Measurements from ENCODE around the gene POU3F1.
"Not testable (repeated sequence)": the region's sequence is repeated elsewhere in the genome, so short reads cannot be mapped to it uniquely, and the experiment has no call there.

POU3F1 gene

DNA sequence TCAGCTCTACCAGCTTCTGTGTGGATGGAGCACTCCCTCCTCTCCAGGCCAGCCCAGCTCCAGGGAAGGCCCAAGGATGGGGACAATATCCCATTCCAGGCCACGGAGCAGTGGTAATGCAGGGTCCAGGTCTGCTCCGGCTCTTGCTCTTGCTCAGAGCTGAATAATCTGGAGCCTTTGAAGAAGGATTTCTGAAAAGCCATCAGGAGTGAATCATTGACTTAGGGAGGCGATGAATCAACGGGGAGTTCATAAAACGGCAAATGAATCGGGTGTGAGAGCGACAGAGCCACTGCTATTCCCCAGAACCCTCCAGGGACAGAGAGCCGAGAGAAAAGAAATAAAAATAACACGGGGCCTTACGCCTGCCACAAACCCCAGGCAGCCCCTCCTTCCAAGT is 7.7 kb downstream of the POU3F1 start:
- Histone ChIP-seq H3K79me2 (ENCODE audit: low read length) (no peaks in the 10 kb centered on the region), H3K9me2 (replicated peaks; ENCODE audit: insufficient read depth, low read length) (no peaks in the 10 kb centered on the region), H4K20me1 (ENCODE audit: insufficient read depth, low read length) (no peaks in the 10 kb centered on the region), H3K36me3 (replicated peaks; ENCODE audit: insufficient read depth, low read length) (no peaks in the 10 kb centered on the region), H3K9ac (ENCODE audit: low read length) (no peak overlapping the region), H3K27me3 (replicated peaks; ENCODE audit: insufficient read depth, low read length) (peaks cover 14% of the 10 kb centered on the region), H3K27ac (ENCODE audit: low read length) (no peak overlapping the region), H2AFZ (ENCODE audit: low read length) (no peak overlapping the region), H3K4me1 (ENCODE audit: low read length) (no peaks in the 10 kb centered on the region), H3K9me3 (replicated peaks; ENCODE audit: insufficient read depth, low read length) (no peaks in the 10 kb centered on the region), H3K4me2 (ENCODE audit: low read depth, low read length) (no peak overlapping the region), H3F3A (ENCODE audit: insufficient read depth, low read length) (no peaks in the 10 kb centered on the region), H3K4me3 (ENCODE audit: low read length) (no peak overlapping the region)
- TF ChIP-seq EZH2phosphoT487 (IDR thresholded peaks at IDR 0.05; ENCODE audit: low read length) (no peak), EZH2 (optimal IDR thresholded peaks at IDR 0.05; ENCODE audit: low read depth, low read length) (no peak)
- TF ChIP-seq, protein P1, sequence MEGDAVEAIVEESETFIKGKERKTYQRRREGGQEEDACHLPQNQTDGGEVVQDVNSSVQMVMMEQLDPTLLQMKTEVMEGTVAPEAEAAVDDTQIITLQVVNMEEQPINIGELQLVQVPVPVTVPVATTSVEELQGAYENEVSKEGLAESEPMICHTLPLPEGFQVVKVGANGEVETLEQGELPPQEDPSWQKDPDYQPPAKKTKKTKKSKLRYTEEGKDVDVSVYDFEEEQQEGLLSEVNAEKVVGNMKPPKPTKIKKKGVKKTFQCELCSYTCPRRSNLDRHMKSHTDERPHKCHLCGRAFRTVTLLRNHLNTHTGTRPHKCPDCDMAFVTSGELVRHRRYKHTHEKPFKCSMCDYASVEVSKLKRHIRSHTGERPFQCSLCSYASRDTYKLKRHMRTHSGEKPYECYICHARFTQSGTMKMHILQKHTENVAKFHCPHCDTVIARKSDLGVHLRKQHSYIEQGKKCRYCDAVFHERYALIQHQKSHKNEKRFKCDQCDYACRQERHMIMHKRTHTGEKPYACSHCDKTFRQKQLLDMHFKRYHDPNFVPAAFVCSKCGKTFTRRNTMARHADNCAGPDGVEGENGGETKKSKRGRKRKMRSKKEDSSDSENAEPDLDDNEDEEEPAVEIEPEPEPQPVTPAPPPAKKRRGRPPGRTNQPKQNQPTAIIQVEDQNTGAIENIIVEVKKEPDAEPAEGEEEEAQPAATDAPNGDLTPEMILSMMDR (IDR thresholded peaks at IDR 0.05; ENCODE audit: low read length), result no peak
- DNase-seq, result no peak

DNA sequence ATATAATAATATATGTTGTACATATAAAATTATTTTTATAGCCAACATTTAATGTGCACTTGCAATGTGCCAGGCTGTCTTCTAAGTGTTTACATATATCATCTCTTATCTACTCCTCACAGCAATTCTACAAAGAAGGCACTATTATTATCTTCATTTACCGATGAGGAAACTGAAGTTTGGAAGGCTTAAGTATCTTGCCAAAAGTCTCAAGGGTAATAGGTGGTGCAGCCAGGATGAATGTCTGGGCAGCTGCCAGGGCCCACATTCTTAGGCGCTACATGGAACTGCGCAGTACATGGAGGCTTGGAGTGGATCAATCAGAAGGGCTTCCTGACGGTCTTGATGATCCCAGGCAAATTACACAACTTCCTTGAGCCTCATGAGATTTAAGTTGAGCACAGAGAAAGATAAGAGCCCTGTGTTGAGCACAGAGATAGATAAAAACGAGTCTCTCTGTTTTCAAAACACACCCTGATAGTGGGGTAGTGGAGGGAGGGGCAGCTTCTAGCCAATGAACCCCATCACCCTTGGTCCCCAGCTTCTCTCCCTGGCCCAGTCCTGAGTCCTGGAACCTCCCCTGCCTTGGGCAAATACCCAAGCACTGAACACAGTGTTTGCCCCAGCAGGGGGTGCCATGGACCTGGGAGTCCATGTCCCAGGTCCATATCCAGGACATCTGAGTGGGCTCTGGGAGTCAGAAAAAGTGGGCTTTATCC is 9.2 kb downstream of the POU3F1 start:
- no peak overlapping the region for H2AFZ ChIP-seq (ENCODE audit: low read length)
- TF ChIP-seq EZH2 (optimal IDR thresholded peaks at IDR 0.05; ENCODE audit: low read depth, low read length) (no peak), EZH2phosphoT487 (IDR thresholded peaks at IDR 0.05; ENCODE audit: low read length) (no peak)
- TF ChIP-seq, protein P1 (IDR thresholded peaks at IDR 0.05; ENCODE audit: low read length), result no peak; the same call in 1 of the 2 replicates
- H4K20me1 ChIP-seq (ENCODE audit: insufficient read depth, low read length), result no peaks in the 10 kb centered on the region
- H3K79me2 ChIP-seq (ENCODE audit: low read length), result no peaks in the 10 kb centered on the region
- H3K27me3 ChIP-seq (replicated peaks; ENCODE audit: insufficient read depth, low read length), result no peaks in the 10 kb centered on the region
- DNase-seq, result no peak
- H3K9me2 ChIP-seq (replicated peaks; ENCODE audit: insufficient read depth, low read length), result no peaks in the 10 kb centered on the region
- no peaks in the 10 kb centered on the region for H3K9me3 ChIP-seq (replicated peaks; ENCODE audit: insufficient read depth, low read length)
- no peaks in the 10 kb centered on the region for H3K4me1 ChIP-seq (ENCODE audit: low read length)
- no peak overlapping the region for H3K4me2 ChIP-seq (ENCODE audit: low read depth, low read length)
- no peak overlapping the region for H3K27ac ChIP-seq (ENCODE audit: low read length)
- no peak overlapping the region for H3K9ac ChIP-seq (ENCODE audit: low read length)
- H3F3A ChIP-seq (ENCODE audit: insufficient read depth, low read length), result no peaks in the 10 kb centered on the region
- no peaks in the 10 kb centered on the region for H3K36me3 ChIP-seq (replicated peaks; ENCODE audit: insufficient read depth, low read length)
- H3K4me3 ChIP-seq (ENCODE audit: low read length), result no peak overlapping the region

DNA sequence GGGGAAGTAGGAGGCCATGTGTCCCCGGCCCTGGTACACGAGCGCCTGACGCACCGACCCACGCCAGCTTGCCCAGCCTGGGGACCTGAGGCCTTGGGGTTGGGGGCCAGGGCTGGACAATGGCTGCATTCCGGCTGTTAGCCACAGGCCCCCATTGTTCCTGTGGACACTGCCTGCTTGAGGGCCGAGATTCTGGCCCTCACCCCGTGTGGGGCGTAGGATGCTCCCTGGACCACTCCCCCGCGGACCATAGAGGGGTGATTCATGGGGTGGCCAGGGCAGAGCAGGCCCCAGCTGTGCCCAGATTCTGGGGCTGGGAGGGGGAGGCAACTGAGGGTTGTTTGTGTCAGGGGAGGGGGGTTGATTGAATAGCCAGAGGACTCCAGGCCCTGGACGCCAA is 11.7 kb downstream of the POU3F1 start:
- no peaks in the 10 kb centered on the region for H3K9me2 ChIP-seq (replicated peaks; ENCODE audit: insufficient read depth, low read length)
- peaks cover 18% of the 10 kb centered on the region for H3K4me1 ChIP-seq (ENCODE audit: low read length)
- no peaks in the 10 kb centered on the region for H3K9me3 ChIP-seq (replicated peaks; ENCODE audit: insufficient read depth, low read length)
- H3K27me3 ChIP-seq (replicated peaks; ENCODE audit: insufficient read depth, low read length), result no peaks in the 10 kb centered on the region
- no peak overlapping the region for H3K4me2 ChIP-seq (ENCODE audit: low read depth, low read length)
- TF ChIP-seq EZH2 (optimal IDR thresholded peaks at IDR 0.05; ENCODE audit: low read depth, low read length) (no peak), EZH2phosphoT487 (IDR thresholded peaks at IDR 0.05; ENCODE audit: low read length) (no peak)
- TF ChIP-seq, protein P1 (IDR thresholded peaks at IDR 0.05; ENCODE audit: low read length), result no peak
- H3K27ac ChIP-seq (ENCODE audit: low read length), result no peak overlapping the region
- H3K9ac ChIP-seq (ENCODE audit: low read length), result no peak overlapping the region
- no peak overlapping the region for H2AFZ ChIP-seq (ENCODE audit: low read length)
- no peaks in the 10 kb centered on the region for H4K20me1 ChIP-seq (ENCODE audit: insufficient read depth, low read length)
- no peaks in the 10 kb centered on the region for H3K79me2 ChIP-seq (ENCODE audit: low read length)
- peaks cover 9% of the 10 kb centered on the region; the same call in 1 of the 2 replicates for H3F3A ChIP-seq (ENCODE audit: insufficient read depth, low read length)
- no peaks in the 10 kb centered on the region for H3K36me3 ChIP-seq (replicated peaks; ENCODE audit: insufficient read depth, low read length)
- no peak overlapping the region for H3K4me3 ChIP-seq (ENCODE audit: low read length)
- no peak for DNase-seq

DNA sequence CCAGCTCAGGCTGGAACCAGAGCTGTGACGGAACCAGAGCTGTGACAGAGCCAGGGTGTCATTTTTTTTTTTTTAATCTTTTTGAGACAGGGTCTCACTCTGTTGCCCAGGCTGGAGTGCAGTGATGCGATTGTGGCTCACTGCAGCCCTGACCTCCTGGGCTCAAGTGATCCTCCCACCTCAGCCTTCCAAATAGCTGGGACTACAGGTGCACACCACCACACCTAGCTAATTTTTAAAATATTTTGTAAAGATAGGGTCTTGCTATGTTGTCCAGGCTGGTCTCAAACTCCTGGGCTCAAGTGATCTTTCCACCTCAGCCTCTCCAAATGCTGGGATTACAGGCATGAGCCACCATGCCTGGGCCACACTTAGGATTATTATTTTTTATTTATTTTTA is 13.6 kb downstream of the POU3F1 start:
- H3K9me2 ChIP-seq (replicated peaks; ENCODE audit: insufficient read depth, low read length); H3K27me3 ChIP-seq (replicated peaks; ENCODE audit: insufficient read depth, low read length): not testable (repeated sequence)

More for the DNA sequence above, 13.6 kb downstream of the POU3F1 start:
- peaks cover 36% of the 10 kb centered on the region for H3K4me1 ChIP-seq (ENCODE audit: low read length)
- not testable (repeated sequence) for H3K9me3 ChIP-seq (replicated peaks; ENCODE audit: insufficient read depth, low read length); H3K9ac ChIP-seq (ENCODE audit: low read length); H3K4me2 ChIP-seq (ENCODE audit: low read depth, low read length); H2AFZ ChIP-seq (ENCODE audit: low read length); H4K20me1 ChIP-seq (ENCODE audit: insufficient read depth, low read length); H3K27ac ChIP-seq (ENCODE audit: low read length); DNase-seq; H3K36me3 ChIP-seq (replicated peaks; ENCODE audit: insufficient read depth, low read length); H3K4me3 ChIP-seq (ENCODE audit: low read length); H3K79me2 ChIP-seq (ENCODE audit: low read length)
- H3F3A ChIP-seq (ENCODE audit: insufficient read depth, low read length), result peaks cover 28% of the 10 kb centered on the region
